ELR (cell line): ENCODE data around the gene CACNA1D.

Experiments used
- DNase-seq: peaks from one replicate; pipeline ENCODE4 v3.0.0-alpha.2; 2015; ENCODE audit warnings: low read depth

CACNA1D gene

DNA sequence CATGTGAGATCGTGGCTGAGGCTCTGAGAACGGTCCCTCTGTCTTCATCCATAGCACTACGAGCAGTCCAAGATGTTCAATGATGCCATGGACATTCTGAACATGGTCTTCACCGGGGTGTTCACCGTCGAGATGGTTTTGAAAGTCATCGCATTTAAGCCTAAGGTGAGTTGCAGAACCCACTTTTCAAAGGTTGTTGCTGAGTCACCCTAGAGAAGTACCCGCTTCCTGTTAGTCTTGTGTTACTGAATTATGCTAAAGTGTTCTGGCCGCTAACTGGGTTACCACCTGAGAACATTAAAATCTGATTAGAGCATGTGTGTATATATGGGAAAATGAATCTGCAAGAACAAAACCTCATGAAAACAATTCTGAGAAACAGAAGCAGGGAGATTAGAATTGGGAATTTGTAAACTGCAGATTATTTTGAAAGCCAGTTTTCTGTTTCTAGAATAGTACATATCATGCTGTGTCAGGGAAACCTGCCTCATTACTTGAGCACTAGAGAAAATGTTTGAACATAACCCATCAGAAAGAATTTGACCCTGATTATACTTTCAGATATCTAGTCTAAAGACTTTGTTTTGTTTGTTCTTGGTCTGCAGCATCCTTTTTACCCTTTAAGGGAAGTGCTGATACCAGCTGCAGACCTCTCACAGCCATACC, 259.2 kb downstream of the CACNA1D start:
- DNase-seq, result no peak

DNA sequence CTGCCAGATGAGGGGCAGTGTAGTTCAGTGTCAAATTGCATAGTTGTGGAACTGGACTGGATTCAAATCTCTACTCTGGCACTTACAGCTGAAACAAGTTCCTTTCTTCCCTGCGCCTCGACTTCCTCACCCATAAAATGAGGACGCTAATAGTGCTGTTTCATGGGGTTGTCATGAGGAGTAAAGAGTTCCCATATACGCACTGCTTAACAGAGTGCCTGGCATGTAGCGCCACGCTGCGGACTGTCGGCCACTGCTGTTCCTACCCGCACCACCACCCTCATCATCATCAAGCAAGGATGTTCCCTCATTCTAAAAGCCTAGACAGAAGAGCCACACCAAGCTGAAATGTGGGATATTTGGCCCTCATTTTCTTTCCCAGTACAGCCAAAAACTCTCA, 259.9 kb downstream of the CACNA1D start:
- DNase-seq, result no peak

DNA sequence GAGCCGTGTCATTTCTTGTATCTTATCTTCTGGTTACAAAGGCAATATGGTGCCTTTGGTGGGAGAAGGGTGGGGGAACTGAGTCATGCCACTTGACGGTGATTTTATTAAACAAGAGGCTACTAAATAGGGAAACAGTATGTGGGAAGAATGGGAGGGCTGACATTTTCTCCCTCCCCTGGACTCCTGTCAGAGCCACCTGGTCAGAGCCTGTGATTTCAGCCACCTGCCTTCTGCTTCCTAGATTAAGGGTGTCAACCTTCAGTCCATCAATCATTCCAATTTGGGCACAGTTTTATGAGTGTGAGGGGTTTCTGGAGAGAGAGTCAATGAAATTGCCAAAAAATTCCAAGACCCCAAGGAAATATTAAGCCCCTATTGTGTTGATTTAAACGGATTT, 264.4 kb downstream of the CACNA1D start:
- DNase-seq, result no peak

DNA sequence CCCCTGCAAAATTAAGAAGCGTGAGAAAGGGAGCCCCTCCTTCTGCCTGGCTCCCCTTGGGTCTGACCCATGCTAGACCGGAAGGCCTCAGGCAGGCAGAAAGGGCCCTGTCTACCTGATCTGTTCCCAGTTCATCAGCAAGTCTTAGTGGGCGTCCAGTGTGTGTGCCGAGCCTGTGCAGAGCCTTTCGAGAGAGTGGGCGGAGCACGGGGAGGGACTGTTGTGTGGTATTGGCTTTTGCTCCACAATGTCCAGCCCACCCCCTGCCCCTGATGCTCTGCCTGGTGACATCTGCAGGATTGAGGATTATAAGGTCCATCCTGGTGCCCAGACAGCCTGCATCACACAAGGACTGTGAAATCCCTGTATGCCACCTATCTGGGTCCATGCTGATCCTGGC, 268.9 kb downstream of the CACNA1D start:
- DNase-seq, result no peak

DNA sequence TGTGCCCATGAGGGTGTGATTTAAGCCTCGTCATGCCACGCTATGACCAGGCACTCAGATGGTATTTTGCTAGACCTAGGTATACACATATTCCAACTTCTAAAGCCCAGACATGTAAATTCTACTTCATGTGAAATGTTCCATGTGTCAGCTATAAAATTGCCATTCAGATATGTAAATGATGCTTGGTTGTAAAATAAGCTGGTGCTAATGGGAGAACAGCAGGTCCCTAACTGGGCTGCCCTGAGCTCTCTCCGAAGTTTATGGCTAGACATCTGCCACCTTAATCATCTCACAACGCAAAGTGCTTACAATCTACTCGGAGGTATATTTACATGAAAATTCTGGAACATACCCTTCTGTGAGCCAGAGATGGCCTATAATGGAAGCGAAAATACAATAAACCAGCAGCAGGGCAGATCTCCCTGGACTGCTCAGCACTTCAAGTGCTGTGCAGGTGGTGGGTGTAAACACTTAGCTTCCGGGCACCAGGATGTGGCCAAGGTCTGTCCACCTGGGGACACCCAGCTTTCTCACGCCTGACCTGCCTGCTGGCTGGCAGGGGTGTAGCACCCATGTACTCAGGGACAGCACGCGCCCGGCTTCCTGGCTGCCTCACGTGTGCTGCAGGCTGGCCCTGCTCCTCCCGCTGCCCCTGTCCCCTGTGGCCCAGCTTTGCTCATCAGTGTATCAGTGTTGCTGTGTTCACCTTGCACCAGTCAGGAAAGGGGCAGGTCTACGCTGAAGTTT, 269.8 kb downstream of the CACNA1D start:
- no peak for DNase-seq

DNA sequence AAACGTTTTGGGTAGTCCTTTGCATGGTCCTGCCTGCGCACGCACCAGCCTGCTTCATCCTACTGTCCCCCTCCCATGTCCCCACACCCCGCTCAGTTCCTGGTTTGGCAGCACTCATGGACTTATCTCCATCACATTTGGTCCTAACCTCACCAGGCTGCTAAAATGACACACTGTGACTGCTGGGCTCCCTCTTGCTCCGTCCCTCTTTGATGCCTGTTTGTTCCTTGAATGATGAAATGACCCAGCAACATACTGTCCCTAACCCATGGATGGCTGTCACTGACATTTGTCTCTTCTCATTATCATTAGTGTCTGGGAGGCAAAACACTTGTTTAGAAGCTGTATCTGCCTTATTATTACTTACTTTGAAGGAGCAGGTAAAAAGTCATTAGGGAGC, 271.3 kb downstream of the CACNA1D start:
- no peak for DNase-seq

DNA sequence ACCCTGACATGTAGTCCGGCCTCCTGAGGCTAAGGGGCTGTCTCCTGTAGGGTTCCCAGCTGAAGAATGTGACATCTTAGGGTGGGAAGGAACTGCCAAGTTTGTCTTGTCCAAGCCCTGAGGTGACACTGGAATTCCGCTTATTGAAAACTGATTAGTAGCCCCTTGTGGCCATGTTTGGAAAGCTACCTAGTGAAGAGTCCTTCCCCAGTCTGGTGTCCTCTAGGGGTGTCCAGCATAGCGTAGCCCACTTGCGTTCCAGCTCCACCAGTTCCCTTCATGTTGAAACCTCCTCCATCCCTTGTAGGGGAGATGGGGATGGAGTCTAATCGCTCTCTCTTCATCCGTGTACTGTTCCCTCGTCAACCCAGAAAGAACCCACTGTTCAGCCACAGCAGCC, 272.3 kb downstream of the CACNA1D start:
- no peak for DNase-seq

DNA sequence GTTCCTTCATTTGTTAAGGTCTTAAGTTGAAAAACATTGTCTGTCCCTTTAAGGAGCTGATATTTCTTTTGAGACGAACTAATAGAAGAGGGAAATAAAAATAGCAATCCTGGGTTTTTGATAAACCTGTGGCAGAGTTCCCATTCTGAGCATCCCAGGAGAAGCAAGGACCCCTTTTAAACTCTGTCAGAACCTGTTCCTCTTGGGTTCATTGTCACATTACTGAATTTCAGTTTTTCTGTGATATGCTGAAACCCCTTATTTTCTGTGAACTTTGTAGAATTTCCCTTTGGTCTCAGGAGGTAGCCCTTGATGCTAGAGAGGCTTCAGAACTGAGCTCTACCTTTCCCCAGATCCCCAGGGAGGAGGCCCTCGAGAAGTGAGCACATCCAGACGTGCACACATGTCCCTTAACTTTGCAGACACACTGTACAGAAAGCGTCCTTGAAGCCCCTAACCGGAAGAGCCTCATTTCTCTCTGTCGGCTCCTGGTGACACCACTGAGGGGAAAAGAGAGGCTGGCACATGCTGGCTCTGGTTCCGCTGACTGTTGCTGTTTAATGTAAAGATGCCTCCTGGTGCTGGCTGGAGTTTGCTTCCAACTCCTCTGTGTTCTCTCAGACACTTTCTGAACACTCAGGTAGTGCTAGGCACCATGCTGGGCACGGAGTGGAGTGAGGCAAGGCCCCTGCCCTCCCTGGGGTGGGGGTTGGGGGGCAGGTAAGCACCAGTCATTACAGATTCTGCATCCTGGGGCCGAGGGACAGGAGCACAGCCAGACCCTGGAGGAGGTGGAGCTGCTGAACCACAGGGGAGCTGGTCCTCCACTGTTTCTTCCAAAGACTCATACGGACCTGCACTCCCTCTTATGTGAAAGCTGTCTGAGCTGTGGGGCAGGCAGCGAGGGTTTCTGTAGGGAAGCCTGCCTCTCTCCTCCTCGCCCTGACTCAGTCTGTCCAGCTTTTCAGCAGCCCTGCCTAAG, 274.4 kb downstream of the CACNA1D start:
- DNase-seq, result no peak

DNA sequence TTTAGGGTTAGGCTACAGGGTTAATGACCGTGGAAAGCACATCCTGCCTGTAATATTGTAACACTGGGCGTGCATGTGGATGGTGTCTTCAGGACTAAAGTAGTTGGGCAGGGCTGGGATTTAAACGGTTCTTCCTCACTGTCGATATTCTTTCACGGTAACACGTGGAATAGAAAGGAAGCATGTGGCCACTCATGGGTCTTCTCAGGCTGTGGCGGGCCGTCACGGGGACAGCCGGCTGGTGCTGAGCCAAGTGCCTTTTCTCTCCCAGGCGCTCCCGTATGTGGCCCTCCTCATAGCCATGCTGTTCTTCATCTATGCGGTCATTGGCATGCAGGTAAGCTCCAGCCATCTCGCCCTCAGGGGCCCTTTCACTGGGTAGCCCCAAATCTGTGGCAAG, 278.2 kb downstream of the CACNA1D start:
- DNase-seq, result no peak

DNA sequence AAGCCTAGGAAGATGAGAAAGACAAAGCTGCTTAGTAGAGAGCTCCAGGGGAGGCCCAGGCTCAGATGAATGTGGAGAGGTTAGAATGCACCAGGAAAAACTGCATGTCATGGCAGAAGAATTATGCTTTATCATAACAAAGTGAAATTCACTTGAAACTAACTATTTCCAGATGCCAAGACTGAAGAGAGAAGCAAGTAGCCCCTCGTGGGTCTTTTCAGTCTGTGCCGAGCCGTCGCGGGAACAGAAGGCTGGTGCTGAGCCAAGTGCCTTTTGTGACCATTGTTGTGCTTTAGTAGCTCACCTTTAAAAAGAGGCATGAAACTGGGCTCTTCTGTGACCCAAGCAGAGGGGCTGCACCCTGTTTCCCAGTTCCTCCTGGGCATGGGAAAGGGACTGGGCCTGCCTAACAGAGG, 278.6 kb downstream of the CACNA1D start:
- no peak for DNase-seq

DNA sequence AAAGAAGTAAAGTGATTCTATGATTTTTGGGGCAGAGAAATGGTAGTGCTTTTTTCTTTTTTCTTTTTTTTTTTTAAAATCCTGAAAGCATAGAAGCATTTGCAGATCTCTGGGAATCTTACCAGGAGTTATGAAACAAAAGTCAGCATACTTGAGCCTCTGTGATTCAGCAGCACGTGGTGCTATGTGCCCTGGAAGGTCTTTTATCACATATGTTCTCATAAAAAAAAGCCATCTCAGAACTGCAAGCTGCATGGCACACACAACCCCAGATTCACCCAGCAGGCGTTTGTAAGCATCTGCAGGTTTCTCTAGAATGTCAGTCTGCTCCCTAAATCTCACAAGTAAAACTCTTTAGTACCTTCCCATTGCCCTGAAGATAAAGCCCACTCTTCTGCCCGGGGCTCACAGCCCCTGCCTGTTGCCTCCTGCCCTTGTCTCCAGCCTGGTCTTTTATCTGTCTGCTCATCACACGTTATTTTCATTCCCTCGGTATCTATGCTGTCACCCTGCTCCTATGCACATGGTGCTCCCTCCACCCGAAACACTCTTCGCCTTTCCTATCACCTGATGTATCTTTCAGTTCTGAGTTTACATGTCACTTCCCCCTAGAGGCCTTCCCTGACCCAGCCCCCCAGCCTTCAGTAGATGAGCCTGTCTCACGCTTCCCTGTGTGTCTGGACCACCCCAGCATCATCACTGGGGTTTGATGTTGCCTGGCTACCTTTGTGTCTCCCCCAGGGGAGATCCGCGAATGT, 279.4 kb downstream of the CACNA1D start:
- peak; percentile 15 for DNase-seq

DNA sequence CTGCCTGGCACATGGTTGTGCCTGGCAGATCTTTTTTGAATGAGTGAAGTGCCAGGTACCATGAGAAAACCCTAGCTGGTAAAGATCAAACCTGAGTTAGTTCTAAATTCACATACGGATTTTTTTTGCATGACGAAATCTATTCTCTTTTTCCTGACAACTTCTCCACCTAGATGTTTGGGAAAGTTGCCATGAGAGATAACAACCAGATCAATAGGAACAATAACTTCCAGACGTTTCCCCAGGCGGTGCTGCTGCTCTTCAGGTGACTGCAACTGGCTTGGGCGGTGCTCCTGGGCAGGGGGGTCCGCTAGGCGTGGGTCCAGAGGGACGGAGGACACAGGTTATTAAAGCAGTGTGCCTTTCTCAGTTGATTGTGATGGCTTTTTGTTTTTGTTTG, 280.0 kb downstream of the CACNA1D start:
- no peak for DNase-seq

DNA sequence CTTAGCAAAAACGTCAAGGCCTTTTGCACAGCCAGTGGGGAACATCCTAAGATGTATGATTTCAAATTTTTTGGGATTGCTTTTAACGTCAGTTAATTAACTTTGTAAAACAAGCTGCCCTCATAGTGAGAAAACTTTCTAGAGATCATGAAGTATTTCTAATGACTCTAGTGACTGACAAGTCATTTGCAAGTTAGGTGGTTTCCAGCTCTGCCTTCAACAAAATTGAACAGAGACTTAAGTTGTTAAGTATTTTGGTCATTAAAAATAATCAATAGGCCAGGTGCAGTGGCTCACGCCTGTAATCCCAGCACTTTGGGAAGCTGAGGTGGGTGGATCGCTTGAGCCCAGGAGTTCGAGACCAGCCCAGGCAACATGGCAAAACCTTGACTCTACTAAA, 280.6 kb downstream of the CACNA1D start:
- DNase-seq, result no peak

DNA sequence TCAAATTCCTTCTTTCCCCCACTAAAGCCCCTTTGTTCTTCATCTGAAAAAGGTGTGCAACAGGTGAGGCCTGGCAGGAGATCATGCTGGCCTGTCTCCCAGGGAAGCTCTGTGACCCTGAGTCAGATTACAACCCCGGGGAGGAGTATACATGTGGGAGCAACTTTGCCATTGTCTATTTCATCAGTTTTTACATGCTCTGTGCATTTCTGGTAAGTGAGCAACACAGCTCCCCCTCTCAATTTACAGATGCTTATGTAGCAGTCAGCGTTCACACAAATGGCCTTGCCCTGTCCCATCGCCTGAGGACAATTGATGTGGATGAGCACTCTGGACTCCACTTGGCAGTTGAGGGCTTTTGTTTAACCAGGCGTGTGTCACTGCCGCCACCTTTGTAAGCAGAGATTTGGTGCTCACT, 281.4 kb downstream of the CACNA1D start:
- DNase-seq, result no peak

DNA sequence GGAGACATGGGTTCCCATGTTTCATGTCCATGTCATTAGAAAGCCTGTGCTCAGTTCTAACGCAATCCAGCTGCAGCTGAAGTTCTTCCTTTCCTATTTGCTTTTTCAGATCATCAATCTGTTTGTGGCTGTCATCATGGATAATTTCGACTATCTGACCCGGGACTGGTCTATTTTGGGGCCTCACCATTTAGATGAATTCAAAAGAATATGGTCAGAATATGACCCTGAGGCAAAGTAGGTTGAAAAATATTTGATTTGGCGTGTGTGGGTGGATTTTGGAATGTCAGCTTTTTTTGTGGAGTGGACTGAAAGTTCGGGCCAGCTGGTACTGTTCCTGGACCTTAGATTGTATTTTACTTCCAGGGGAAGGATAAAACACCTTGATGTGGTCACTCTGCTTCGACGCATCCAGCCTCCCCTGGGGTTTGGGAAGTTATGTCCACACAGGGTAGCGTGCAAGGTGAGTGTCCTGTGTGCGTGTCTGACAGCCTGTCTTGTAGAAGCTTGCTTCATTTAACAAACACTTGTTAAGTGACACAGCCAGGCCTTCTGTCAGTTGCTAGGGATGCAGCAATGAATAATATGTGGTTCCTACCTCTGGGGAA, 282.2 kb downstream of the CACNA1D start:
- no peak for DNase-seq

DNA sequence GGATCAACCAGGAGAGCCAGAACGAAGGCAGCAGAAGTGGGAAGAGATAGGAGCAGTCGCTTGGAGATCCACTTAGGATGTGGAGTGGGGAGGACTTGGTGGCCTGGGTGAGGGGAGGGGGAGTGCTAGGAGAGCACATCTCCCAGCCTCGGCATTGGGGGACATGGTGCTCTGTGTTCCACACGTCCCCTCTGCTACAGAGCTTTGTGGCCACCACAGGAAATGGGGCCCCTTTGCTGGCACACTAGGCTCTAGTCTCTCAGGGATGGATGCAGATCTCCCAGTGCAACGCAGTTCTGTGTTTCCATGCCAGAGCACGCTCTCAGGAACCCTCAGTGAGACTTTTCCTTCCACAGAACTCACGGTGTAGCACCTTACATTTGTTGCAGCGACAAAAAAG, 283.1 kb downstream of the CACNA1D start:
- DNase-seq, result no peak

DNA sequence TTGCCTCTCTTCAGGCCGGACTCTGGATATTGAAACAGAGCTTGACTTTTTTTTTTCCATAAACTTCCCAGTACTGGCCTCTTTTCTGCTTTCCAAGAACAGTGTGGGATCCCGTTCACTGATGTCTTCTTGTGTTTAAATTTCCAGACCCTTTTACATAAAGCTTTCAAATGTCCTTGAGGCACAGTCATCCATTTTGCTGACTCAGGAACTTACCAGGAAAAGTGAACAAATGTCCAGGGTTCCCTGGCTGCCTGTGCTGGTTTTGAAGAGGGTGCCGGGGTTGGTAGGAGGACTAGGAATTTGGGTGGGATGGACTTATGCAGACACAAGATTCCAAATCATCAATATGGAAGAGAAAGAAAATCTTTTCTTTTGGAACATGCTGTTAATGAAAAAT, 283.7 kb downstream of the CACNA1D start:
- DNase-seq, result no peak

DNA sequence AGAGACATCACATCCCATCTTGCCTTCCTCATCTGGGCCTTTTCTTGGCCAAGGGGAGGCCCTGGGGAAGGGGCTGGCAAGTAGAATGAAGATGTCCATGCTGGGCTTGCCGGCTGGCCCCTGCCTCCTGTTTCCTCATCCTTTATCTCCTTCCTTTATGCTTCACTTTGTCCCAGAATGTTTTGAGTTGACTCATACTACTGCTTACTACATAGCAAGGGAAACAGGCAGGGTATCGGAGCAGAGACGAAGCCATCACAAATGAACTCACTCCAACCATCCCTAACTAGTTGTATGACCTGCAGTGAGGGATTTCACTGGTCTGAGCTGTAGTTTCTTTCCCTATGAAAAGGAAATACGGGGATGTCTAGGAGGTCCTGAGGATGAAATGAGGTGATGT, 285.8 kb downstream of the CACNA1D start:
- no peak for DNase-seq

DNA sequence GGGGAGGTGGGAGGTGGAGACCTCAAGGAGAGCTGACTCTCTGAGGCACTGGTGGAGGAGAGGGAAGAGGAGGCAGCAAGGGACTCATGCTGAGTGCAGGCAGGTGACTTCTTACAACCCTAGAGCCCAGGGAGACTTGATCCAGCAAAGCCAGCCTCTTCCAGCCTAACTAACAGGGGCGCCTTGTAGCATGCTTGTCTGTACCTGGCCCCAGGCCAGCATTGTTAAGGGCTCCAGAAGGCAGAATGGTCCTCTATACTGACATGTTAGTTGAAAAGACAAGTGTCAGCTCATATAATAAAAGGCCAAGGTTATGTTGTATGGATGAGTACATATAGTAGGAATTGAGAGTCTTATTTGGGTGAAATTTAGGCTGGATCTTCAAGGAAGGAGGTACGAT, 286.4 kb downstream of the CACNA1D start:
- DNase-seq, result no peak

DNA sequence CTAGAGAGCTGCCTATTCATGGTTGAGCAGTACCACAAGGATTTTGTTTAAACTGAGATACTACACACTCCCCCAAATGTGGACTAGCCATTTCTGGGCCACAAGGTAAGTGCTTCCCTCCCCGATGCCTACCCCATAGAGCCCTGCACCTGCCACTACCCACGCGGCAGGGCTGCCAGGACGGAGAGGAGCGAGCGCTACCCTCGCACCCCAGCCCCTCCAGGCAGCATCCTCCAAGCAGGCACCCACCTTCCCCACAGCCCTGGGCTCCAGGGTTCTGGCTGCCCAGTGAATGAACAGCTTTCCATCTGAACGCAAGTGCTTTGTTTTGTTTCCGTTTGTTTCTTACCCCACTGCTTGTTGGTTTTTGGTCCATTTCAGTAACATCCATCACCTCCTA, 292.6 kb downstream of the CACNA1D start:
- DNase-seq, result no peak

DNA sequence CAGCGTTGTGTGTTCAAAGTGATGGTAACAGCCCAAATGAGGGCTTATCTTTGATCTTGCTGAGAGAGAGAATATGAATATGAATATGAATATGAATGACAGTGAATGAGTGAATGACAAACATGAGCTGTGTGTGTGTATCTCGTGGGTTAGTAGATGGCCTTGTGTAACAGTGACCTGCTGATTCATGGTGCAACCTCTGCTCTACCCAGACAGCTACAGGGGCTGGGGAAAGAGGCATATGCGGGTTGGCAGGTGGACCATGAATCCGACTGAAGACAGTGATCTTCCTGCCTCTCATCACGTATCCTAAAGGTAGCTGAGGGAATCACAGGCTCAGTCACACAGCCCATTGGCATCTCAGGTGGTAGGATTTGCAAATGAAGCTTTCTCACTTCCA, 293.6 kb downstream of the CACNA1D start:
- DNase-seq, result no peak

DNA sequence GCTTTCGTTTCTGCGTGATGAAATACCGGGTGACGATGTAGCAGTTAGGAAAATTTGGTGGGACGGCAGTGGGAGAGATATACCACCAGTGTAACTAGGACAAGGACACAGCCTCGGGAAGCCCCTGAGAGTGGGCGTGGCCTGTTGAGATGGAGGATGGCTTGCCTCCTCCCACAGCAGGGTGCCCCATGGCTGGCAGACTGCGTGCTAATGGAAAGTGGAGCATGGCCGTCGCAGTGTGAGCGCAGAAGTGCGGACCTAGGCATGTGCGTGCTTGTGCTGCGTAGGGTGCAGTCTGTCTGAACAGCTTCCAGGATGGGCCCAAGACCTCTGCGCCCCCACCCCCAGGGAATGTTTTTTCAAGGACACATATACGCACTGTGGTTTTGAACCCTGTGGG, 295.0 kb downstream of the CACNA1D start:
- DNase-seq, result no peak
